ENCODE results near the gene CGAS. TPM values are rescaled to one million over a fixed set of nuclear protein-coding genes. Genes with fewer than 3 reads are reported as not detected.
"Not testable (repeated sequence)": the region's sequence is repeated elsewhere in the genome, so short reads cannot be mapped to it uniquely, and the experiment has no call there.

Gene CGAS
- polyA plus RNA-seq, 1 donor from 2014 or later = 0.53 TPM

- Histone ChIP-seq H3K4me2 (ENCODE audit: low read length) (no peak overlapping the region), H3F3A (ENCODE audit: insufficient read depth, low read length, poor library complexity, severe bottlenecking) (no peaks in the 10 kb centered on the region), H3K9me3 (ENCODE audit: low read length) (no peaks in the 10 kb centered on the region), H3K36me3 (ENCODE audit: insufficient read depth, low read length) (no peaks in the 10 kb centered on the region), H3K9ac (ENCODE audit: low read length) (no peak overlapping the region), H3K27me3 (ENCODE audit: insufficient read depth, low read depth, low read length) (peaks cover 11% of the 10 kb centered on the region), H4K20me1 (ENCODE audit: insufficient read depth) (no peaks in the 10 kb centered on the region), H3K79me2 (replicated peaks; ENCODE audit: insufficient read depth, low read length) (no peaks in the 10 kb centered on the region), H3K9me2 (ENCODE audit: insufficient read depth, low read length) (no peaks in the 10 kb centered on the region), H2AFZ (ENCODE audit: low read depth, low read length) (no peak overlapping the region), H3K4me3 (ENCODE audit: low read length) (no peak overlapping the region), H3K27ac (ENCODE audit: low read length) (no peak overlapping the region)
- TF ChIP-seq EZH2 (IDR thresholded peaks at IDR 0.05; ENCODE audit: borderline replicate concordance, insufficient read depth, low read length, poor library complexity, severe bottlenecking) (no peak), SMC3 (conservative IDR thresholded peaks at IDR 0.05; ENCODE audit: poor library complexity) (no peak), CTCF (IDR thresholded peaks at IDR 0.05; ENCODE audit: poor library complexity, severe bottlenecking) (no peak), TAF1 (IDR thresholded peaks at IDR 0.05; ENCODE audit: low read depth) (no peak), REST (IDR thresholded peaks at IDR 0.05; ENCODE audit: borderline replicate concordance) (no peak), EP300 (conservative IDR thresholded peaks at IDR 0.05; ENCODE audit: poor library complexity, severe bottlenecking) (no peak), POLR2AphosphoS5 (IDR thresholded peaks at IDR 0.05) (no peak), RAD21 (conservative IDR thresholded peaks at IDR 0.05) (no peak), MXI1 (conservative IDR thresholded peaks at IDR 0.05; ENCODE audit: poor library complexity, severe bottlenecking) (no peak)
These were observed 58.8 kb downstream of the CGAS start for GRCh38 chr6:73393278-73393677.

- H2AFZ ChIP-seq (ENCODE audit: low read depth, low read length); H3K9me2 ChIP-seq (ENCODE audit: insufficient read depth, low read length): not testable (repeated sequence)
These were observed 59.9 kb downstream of the CGAS start for GRCh38 chr6:73392188-73392587.

GRCh38 chr6:73391675-73392074, 60.4 kb downstream of the CGAS start:
- TF ChIP-seq CTCF (IDR thresholded peaks at IDR 0.05; ENCODE audit: poor library complexity, severe bottlenecking) (no peak), EP300 (conservative IDR thresholded peaks at IDR 0.05; ENCODE audit: poor library complexity, severe bottlenecking) (no peak), REST (IDR thresholded peaks at IDR 0.05; ENCODE audit: borderline replicate concordance) (no peak), POLR2AphosphoS5 (IDR thresholded peaks at IDR 0.05) (no peak), SMC3 (conservative IDR thresholded peaks at IDR 0.05; ENCODE audit: poor library complexity) (no peak), TAF1 (IDR thresholded peaks at IDR 0.05; ENCODE audit: low read depth) (no peak), EZH2 (IDR thresholded peaks at IDR 0.05; ENCODE audit: borderline replicate concordance, insufficient read depth, low read length, poor library complexity, severe bottlenecking) (no peak), MXI1 (conservative IDR thresholded peaks at IDR 0.05; ENCODE audit: poor library complexity, severe bottlenecking) (no peak), RAD21 (conservative IDR thresholded peaks at IDR 0.05) (no peak)
- Histone ChIP-seq H3K27me3 (ENCODE audit: insufficient read depth, low read depth, low read length) (peaks cover 13% of the 10 kb centered on the region), H3K4me2 (ENCODE audit: low read length) (no peak overlapping the region), H3K4me3 (ENCODE audit: low read length) (no peak overlapping the region), H3K9me2 (ENCODE audit: insufficient read depth, low read length) (no peaks in the 10 kb centered on the region), H4K20me1 (ENCODE audit: insufficient read depth) (no peaks in the 10 kb centered on the region), H3F3A (ENCODE audit: insufficient read depth, low read length, poor library complexity, severe bottlenecking) (no peaks in the 10 kb centered on the region), H3K36me3 (ENCODE audit: insufficient read depth, low read length) (no peaks in the 10 kb centered on the region), H3K9me3 (ENCODE audit: low read length) (no peaks in the 10 kb centered on the region), H3K9ac (ENCODE audit: low read length) (no peak overlapping the region), H3K79me2 (replicated peaks; ENCODE audit: insufficient read depth, low read length) (no peaks in the 10 kb centered on the region), H3K27ac (ENCODE audit: low read length) (no peak overlapping the region), H2AFZ (ENCODE audit: low read depth, low read length) (no peak overlapping the region)

More at GRCh38 chr6:73392188-73392587, 59.9 kb downstream of the CGAS start:
- not testable (repeated sequence) for H3F3A ChIP-seq (ENCODE audit: insufficient read depth, low read length, poor library complexity, severe bottlenecking); H3K9ac ChIP-seq (ENCODE audit: low read length); H3K79me2 ChIP-seq (replicated peaks; ENCODE audit: insufficient read depth, low read length); H3K4me3 ChIP-seq (ENCODE audit: low read length); H3K4me2 ChIP-seq (ENCODE audit: low read length); H3K27ac ChIP-seq (ENCODE audit: low read length); H4K20me1 ChIP-seq (ENCODE audit: insufficient read depth); H3K36me3 ChIP-seq (ENCODE audit: insufficient read depth, low read length); H3K9me3 ChIP-seq (ENCODE audit: low read length)
- H3K27me3 ChIP-seq (ENCODE audit: insufficient read depth, low read depth, low read length) = peaks cover 13% of the 10 kb centered on the region
